Neural progenitor cell (in vitro differentiated cells): ENCODE data around the gene GALNTL6. TPM values are rescaled to one million over a fixed set of nuclear protein-coding genes. Genes with fewer than 3 reads are reported as not detected.

Experiments used
- DNase-seq: peaks from one replicate; pipeline ENCODE4 v3.0.0-alpha.2; 2016; ENCODE audit warnings: low spot score
- H2AFZ ChIP-seq: fragments of 200-600 bp; sonication (generic); replicated peaks from 2 replicates; pipeline ENCODE4 v1.6.1; 2016; ENCODE audit warnings: antibody characterized with exemption
- H3F3A ChIP-seq: fragments of 200-600 bp; sonication (generic); 2 replicates; pipeline ENCODE4 v1.6.1; 2016; ENCODE audit warnings: antibody characterized with exemption, low read depth
- H3K27ac ChIP-seq: fragments of 200-600 bp; sonication (generic); 2 replicates; pipeline ENCODE4 v1.5.1; 2016; ENCODE audit warnings: mild to moderate bottlenecking
- H3K27me3 ChIP-seq: fragments of 200-600 bp; sonication (generic); 2 replicates; pipeline ENCODE4 v1.6.1; 2016; ENCODE audit warnings: mild to moderate bottlenecking, moderate library complexity
- H3K36me3 ChIP-seq: fragments of 200-600 bp; sonication (generic); 2 replicates; pipeline ENCODE4 v1.5.1; 2016
- H3K4me1 ChIP-seq: fragments of 200-600 bp; sonication (generic); 2 replicates; pipeline ENCODE4 v1.6.1; 2016; ENCODE audit warnings: mixed run types
- H3K4me2 ChIP-seq: fragments of 200-600 bp; sonication (generic); 2 replicates; pipeline ENCODE4 v1.6.1; 2016
- H3K4me3 ChIP-seq: fragments of 200-600 bp; sonication (generic); 2 replicates; pipeline ENCODE4 v1.5.1; 2016
- H3K79me2 ChIP-seq: fragments of 200-600 bp; sonication (generic); 2 replicates; pipeline ENCODE4 v1.6.1; 2016; ENCODE audit warnings: low read depth
- H3K9ac ChIP-seq: fragments of 200-600 bp; sonication (generic); 2 replicates; pipeline ENCODE4 v1.6.1; 2016
- H3K9me3 ChIP-seq: fragments of 200-600 bp; sonication (generic); 2 replicates; pipeline ENCODE4 v1.5.1; 2016; ENCODE audit warnings: low read depth
- H4K20me1 ChIP-seq: fragments of 200-600 bp; sonication (generic); 2 replicates; pipeline ENCODE4 v1.6.1; 2016; ENCODE audit warnings: low read depth
- H3K27ac Mint-ChIP-seq: 3 replicates; pipeline ENCODE4 v1.8.0; 2021; ENCODE audit warnings: mixed read lengths
- H3K27me3 Mint-ChIP-seq: 2 replicates; pipeline ENCODE4 v1.8.0; 2022; ENCODE audit warnings: low read depth, mild to moderate bottlenecking, inconsistent platforms, moderate library complexity, mixed read lengths; ENCODE audit not compliant: insufficient read depth
- H3K36me3 Mint-ChIP-seq: 3 replicates; pipeline ENCODE4 v1.8.0; 2021; ENCODE audit warnings: mixed read lengths
- H3K4me1 Mint-ChIP-seq: 3 replicates; pipeline ENCODE4 v1.8.0; 2021; ENCODE audit warnings: mixed read lengths
- H3K4me3 Mint-ChIP-seq: 3 replicates; pipeline ENCODE4 v1.8.0; 2021; ENCODE audit warnings: mild to moderate bottlenecking, moderate library complexity, mixed read lengths
- H3K9me3 Mint-ChIP-seq: 3 replicates; pipeline ENCODE4 v1.8.0; 2020; ENCODE audit warnings: mixed read lengths
- CTCF ChIP-seq: fragments of 200-600 bp; sonication (generic); IDR thresholded peaks from 2 replicates; pipeline ENCODE4 v1.5.1; 2017; ENCODE audit warnings: antibody characterized with exemption, mild to moderate bottlenecking
- EZH2 ChIP-seq: fragments of 200-600 bp; sonication (generic); IDR thresholded peaks from 2 replicates; pipeline ENCODE4 v1.6.1; 2017; ENCODE audit warnings: antibody characterized with exemption, mild to moderate bottlenecking, moderate library complexity
- EZH2phosphoT487 ChIP-seq: fragments of 200-600 bp; sonication (generic); IDR thresholded peaks from 2 replicates; pipeline ENCODE4 v1.6.1; 2017; ENCODE audit warnings: antibody characterized with exemption
- total RNA-seq: library from RNA; depleted of rRNA; stranded (reverse); fragments of >200 nt; gene quantifications from 2 replicates; pipeline ENCODE4 v1.2.3, GENCODE V29; 2015; ENCODE audit warnings: low replicate concordance

GALNTL6 gene
- total RNA-seq, 1 donor from 2014 or later, result 0.15 TPM

- no peak for DNase-seq
- H3K27me3 ChIP-seq, result no peaks in the 10 kb centered on the region
- H3K27ac Mint-ChIP-seq, result no peak overlapping the region
- no peaks in the 10 kb centered on the region for H3K36me3 ChIP-seq
- no peaks in the 10 kb centered on the region for H4K20me1 ChIP-seq
- H3K4me1 ChIP-seq, result peaks cover 15% of the 10 kb centered on the region
- TF ChIP-seq CTCF (no peak), EZH2phosphoT487 (no peak), EZH2 (no peak)
- H3K9ac ChIP-seq, result no peak overlapping the region
- H3K79me2 ChIP-seq, result no peaks in the 10 kb centered on the region
- H3K9me3 ChIP-seq, result no peaks in the 10 kb centered on the region
- H3K4me1 Mint-ChIP-seq, result peaks cover 25% of the 10 kb centered on the region
- no peak overlapping the region for H3K4me3 ChIP-seq
- peaks cover 9% of the 10 kb centered on the region for H3F3A ChIP-seq
- H3K27ac ChIP-seq, result no peak overlapping the region
- no peaks in the 10 kb centered on the region for H3K36me3 Mint-ChIP-seq
- no peak overlapping the region for H3K4me2 ChIP-seq
- H3K4me3 Mint-ChIP-seq, result no peak overlapping the region
- no peaks in the 10 kb centered on the region for H3K27me3 Mint-ChIP-seq
- peaks cover 3% of the 10 kb centered on the region for H3K9me3 Mint-ChIP-seq
- no peak overlapping the region for H2AFZ ChIP-seq
Measured at GRCh38 chr4:172844556-172844955, 1031.4 kb downstream of the GALNTL6 start.

GRCh38 chr4:172845281-172845680, 1032.1 kb downstream of the GALNTL6 start:
- Histone ChIP-seq H3K27me3 (no peaks in the 10 kb centered on the region), H3F3A (peaks cover 9% of the 10 kb centered on the region), H3K79me2 (no peaks in the 10 kb centered on the region), H4K20me1 (no peaks in the 10 kb centered on the region), H3K4me3 (no peak overlapping the region), H3K9me3 (no peaks in the 10 kb centered on the region), H3K27ac (no peak overlapping the region), H2AFZ (no peak overlapping the region), H3K9ac (no peak overlapping the region), H3K4me2 (no peak overlapping the region), H3K36me3 (no peaks in the 10 kb centered on the region), H3K4me1 (peaks cover 15% of the 10 kb centered on the region)
- no peak for DNase-seq
- H3K27me3 Mint-ChIP-seq, result no peaks in the 10 kb centered on the region
- H3K36me3 Mint-ChIP-seq, result no peaks in the 10 kb centered on the region
- H3K4me1 Mint-ChIP-seq, result peaks cover 25% of the 10 kb centered on the region
- H3K4me3 Mint-ChIP-seq, result no peak overlapping the region
- no peak overlapping the region for H3K27ac Mint-ChIP-seq
- TF ChIP-seq CTCF, result no peak
- TF ChIP-seq EZH2, result no peak
- TF ChIP-seq EZH2phosphoT487, result no peak
- H3K9me3 Mint-ChIP-seq, result peaks cover 3% of the 10 kb centered on the region

GRCh38 chr4:172850838-172851237, 1037.6 kb downstream of the GALNTL6 start:
- Mint-ChIP-seq H3K4me3 (no peak overlapping the region), H3K27ac (no peak overlapping the region), H3K27me3 (peaks cover 2% of the 10 kb centered on the region), H3K36me3 (no peaks in the 10 kb centered on the region), H3K9me3 (no peaks in the 10 kb centered on the region), H3K4me1 (no peaks in the 10 kb centered on the region)
- no peak for DNase-seq
- no peaks in the 10 kb centered on the region for H4K20me1 ChIP-seq
- H3K9ac ChIP-seq, result no peak overlapping the region
- no peaks in the 10 kb centered on the region for H3K79me2 ChIP-seq
- no peaks in the 10 kb centered on the region for H3K4me1 ChIP-seq
- H3K27ac ChIP-seq, result no peak overlapping the region
- H3K4me2 ChIP-seq, result no peak overlapping the region
- H3K27me3 ChIP-seq, result no peaks in the 10 kb centered on the region
- TF ChIP-seq EZH2 (no peak), CTCF (no peak), EZH2phosphoT487 (no peak)
- H3K4me3 ChIP-seq, result no peak overlapping the region
- no peaks in the 10 kb centered on the region for H3F3A ChIP-seq
- H3K9me3 ChIP-seq, result no peaks in the 10 kb centered on the region
- H3K36me3 ChIP-seq, result no peaks in the 10 kb centered on the region
- no peak overlapping the region for H2AFZ ChIP-seq
